SK-N-SH (cell line): ENCODE data around the gene CUX1.

Experiments
- CTCF ChIP-seq: fragments of 200-600 bp; sonication (generic); IDR thresholded peaks from 2 replicates; pipeline ENCODE4 v1.6.1; 2017; ENCODE audit warnings: antibody characterized with exemption, mild to moderate bottlenecking, moderate library complexity
- EP300 ChIP-seq, 2 experiments: IDR thresholded peaks; 2 replicates each; pipeline versions ENCODE4 v1.4.0 to v1.6.1; 2012; ENCODE audit warnings: borderline replicate concordance in 1 of 2, low read depth in 1 of 2, low read length in 1 of 2
- EZH2phosphoT487 ChIP-seq: fragments of 200-600 bp; sonication (generic); IDR thresholded peaks from 2 replicates; pipeline ENCODE4 v1.6.1; 2017; ENCODE audit warnings: low read depth, mixed run types, mild to moderate bottlenecking, antibody characterized with exemption, moderate library complexity, borderline replicate concordance
- FOXJ3 ChIP-seq: sonication (generic); formaldehyde crosslinking; IDR thresholded peaks from 2 replicates; pipeline ENCODE4 v1.5.1; 2020; ENCODE audit warnings: mild to moderate bottlenecking, missing genetic modification reagents
- FOXM1 ChIP-seq: IDR thresholded peaks from 2 replicates; pipeline ENCODE4 v1.4.0; 2012; ENCODE audit warnings: low read depth, mild to moderate bottlenecking
- GABPA ChIP-seq: IDR thresholded peaks from 2 replicates; pipeline ENCODE4 v1.4.0; 2012; ENCODE audit warnings: low read depth, mild to moderate bottlenecking
- MEF2A ChIP-seq: IDR thresholded peaks from 2 replicates; pipeline ENCODE4 v1.4.0; 2012; ENCODE audit warnings: low read depth, borderline replicate concordance
- NRF1 ChIP-seq: IDR thresholded peaks from 2 replicates; pipeline ENCODE4 v1.6.1; 2012; ENCODE audit warnings: low read depth, mild to moderate bottlenecking, low read length
- POLR2AphosphoS5 ChIP-seq: IDR thresholded peaks from 2 replicates; pipeline ENCODE4 v1.6.1; 2012; ENCODE audit warnings: low read depth, low read length
- REST ChIP-seq: IDR thresholded peaks from 2 replicates; pipeline ENCODE4 v1.6.1; 2012; ENCODE audit warnings: mild to moderate bottlenecking, low read depth, low read length, moderate library complexity
- RFX5 ChIP-seq: IDR thresholded peaks from 2 replicates; pipeline ENCODE4 v1.6.1; 2012; ENCODE audit warnings: mild to moderate bottlenecking, improper control_type of control experiment, low read length
- TAF1 ChIP-seq: IDR thresholded peaks from 2 replicates; pipeline ENCODE4 v1.6.1; 2012; ENCODE audit warnings: low read depth, mild to moderate bottlenecking, low read length, moderate library complexity, borderline replicate concordance
- USF2 ChIP-seq: fragments of 150-350 bp; IDR thresholded peaks from 2 replicates; pipeline ENCODE4 v1.6.1; 2017; ENCODE audit warnings: antibody characterized with exemption, low read length, low read depth, borderline replicate concordance

DNA sequence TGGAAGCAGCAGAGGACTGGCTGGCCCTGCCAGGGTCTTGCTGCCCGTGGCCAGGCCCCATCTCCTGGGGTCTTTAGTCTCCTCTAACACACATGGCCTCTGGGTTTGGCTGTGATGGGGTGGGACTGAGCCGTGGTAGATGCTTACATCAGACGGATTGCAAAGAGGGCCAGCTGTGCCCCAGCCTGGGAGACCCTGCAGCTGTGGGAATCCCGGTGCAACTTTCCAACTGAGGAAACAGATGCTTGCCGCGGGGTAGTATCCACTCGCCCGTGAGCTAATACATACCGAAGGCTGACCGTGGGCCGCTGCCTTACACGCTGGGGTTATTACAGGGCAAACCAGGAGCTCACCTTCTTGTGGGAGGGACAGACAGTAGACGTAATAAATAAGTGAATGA, 445.1 kb downstream of the CUX1 start:
- TF ChIP-seq EP300 (IDR thresholded peaks at IDR 0.05; ENCODE audit: borderline replicate concordance in 1 of 2, low read depth in 1 of 2, low read length in 1 of 2): no peak
- no peak for TF ChIP-seq CTCF
- TF ChIP-seq FOXM1: no peak
- TF ChIP-seq MEF2A: no peak
- no peak for TF ChIP-seq POLR2AphosphoS5
- TF ChIP-seq RFX5: no peak
- TF ChIP-seq GABPA: no peak
- no peak for TF ChIP-seq TAF1
- TF ChIP-seq USF2: no peak
- TF ChIP-seq FOXJ3 (CRISPR knock-in tag): no peak
- no peak for TF ChIP-seq REST
- TF ChIP-seq NRF1: no peak
- no peak for TF ChIP-seq EZH2phosphoT487
